NT2/D1 (cell line): ENCODE results near the gene NFIA.

Experiments used
- DNase-seq: peaks from one replicate; pipeline ENCODE4 v3.0.0-alpha.2; 2011; ENCODE audit warnings: low read depth, low spot score
- H3K27me3 ChIP-seq: 2 replicates; pipeline ENCODE4 v1.6.0; 2011; ENCODE audit warnings: mild to moderate bottlenecking; ENCODE audit not compliant: insufficient read length, insufficient read depth
- H3K36me3 ChIP-seq: 2 replicates; pipeline ENCODE4 v1.6.1; 2011; ENCODE audit warnings: mild to moderate bottlenecking, low read length, mixed read lengths; ENCODE audit not compliant: insufficient read depth, insufficient read length
- H3K4me1 ChIP-seq: 2 replicates; pipeline ENCODE4 v1.5.1; 2011; ENCODE audit not compliant: insufficient read depth, insufficient read length
- H3K4me3 ChIP-seq: 2 replicates; pipeline ENCODE4 v1.5.1; 2011; ENCODE audit warnings: low read depth; ENCODE audit not compliant: insufficient read length
- H3K9ac ChIP-seq: 2 replicates; pipeline ENCODE4 v1.6.0; 2011; ENCODE audit warnings: low read depth; ENCODE audit not compliant: insufficient read length
- H3K9me3 ChIP-seq: 2 replicates; pipeline ENCODE4 v1.5.1; 2011; ENCODE audit warnings: mild to moderate bottlenecking, low read length; ENCODE audit not compliant: insufficient read depth
- SUZ12 ChIP-seq: IDR thresholded peaks from 2 replicates; pipeline ENCODE4 v1.6.1; 2011; ENCODE audit not compliant: insufficient read length, insufficient read depth; ENCODE audit errors: extremely low read depth
- YY1 ChIP-seq: IDR thresholded peaks from 2 replicates; pipeline ENCODE4 v1.6.1; 2011; ENCODE audit not compliant: insufficient read length, insufficient read depth
- ZNF274 ChIP-seq: IDR thresholded peaks from 2 replicates; pipeline ENCODE4 v1.6.1; 2011; ENCODE audit warnings: mild to moderate bottlenecking, low read depth, low read length

NFIA gene

DNA sequence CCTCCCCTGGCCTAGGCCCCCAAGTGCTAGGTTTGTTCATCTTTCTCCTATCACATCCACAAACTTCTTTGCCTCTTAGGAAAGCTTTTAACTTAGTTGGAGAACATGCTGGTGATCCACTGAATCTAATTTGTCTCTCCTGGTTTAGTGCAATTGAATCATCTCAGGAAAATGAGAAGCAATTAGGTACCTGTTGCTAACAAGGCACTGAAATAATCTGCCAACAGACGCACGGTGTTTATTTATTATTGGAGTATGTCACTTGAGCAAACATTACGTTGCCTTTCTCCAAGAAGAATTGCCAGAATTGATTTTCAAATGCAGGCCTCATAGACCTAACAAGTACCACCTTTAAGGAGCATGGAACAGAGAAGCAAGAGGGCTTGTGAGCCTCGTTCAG is 309.4 kb downstream of the NFIA start:
- Histone ChIP-seq H3K36me3 (no peaks in the 10 kb centered on the region), H3K4me3 (no peak overlapping the region), H3K4me1 (no peaks in the 10 kb centered on the region), H3K9me3 (peaks cover 26% of the 10 kb centered on the region), H3K9ac (no peak overlapping the region), H3K27me3 (peaks cover 26% of the 10 kb centered on the region)
- TF ChIP-seq ZNF274 (no peak), YY1 (no peak), SUZ12 (no peak)
- DNase-seq: no peak

GRCh38 chr1:61392409-61393242 is 310.3 kb downstream of the NFIA start:
- peaks cover 25% of the 10 kb centered on the region for H3K9me3 ChIP-seq
- TF ChIP-seq ZNF274: no peak
- no peak for TF ChIP-seq YY1
- TF ChIP-seq SUZ12: no peak
- H3K36me3 ChIP-seq: no peaks in the 10 kb centered on the region
- no peaks in the 10 kb centered on the region for H3K4me1 ChIP-seq
- H3K27me3 ChIP-seq: peaks cover 26% of the 10 kb centered on the region
- no peak overlapping the region for H3K4me3 ChIP-seq
- no peak for DNase-seq
- no peak overlapping the region for H3K9ac ChIP-seq

DNA sequence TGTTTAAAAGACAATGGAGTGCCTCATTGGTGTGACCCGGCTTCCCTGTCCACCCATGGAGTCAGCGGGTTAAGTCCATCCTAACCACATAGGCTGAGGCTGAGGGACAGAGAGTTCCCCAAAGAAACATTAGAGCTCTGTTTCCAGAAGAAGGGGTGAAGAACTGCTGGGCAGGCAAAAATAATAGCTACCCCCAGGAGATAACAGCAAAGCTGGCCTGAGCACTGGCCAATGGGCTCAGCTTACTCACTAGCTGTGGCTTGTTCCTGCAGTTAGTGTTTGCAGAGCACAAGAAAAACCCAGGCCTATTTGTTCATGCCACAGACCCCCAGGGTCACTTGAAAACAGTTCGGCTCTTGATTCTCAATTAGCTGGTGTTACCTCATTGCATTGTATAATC is 311.2 kb downstream of the NFIA start:
- H3K9me3 ChIP-seq: peaks cover 15% of the 10 kb centered on the region
- H3K9ac ChIP-seq: no peak overlapping the region
- H3K4me3 ChIP-seq: no peak overlapping the region
- no peaks in the 10 kb centered on the region for H3K36me3 ChIP-seq
- TF ChIP-seq ZNF274 (no peak), SUZ12 (no peak)
- H3K4me1 ChIP-seq: no peaks in the 10 kb centered on the region
- no peak for DNase-seq
- peaks cover 26% of the 10 kb centered on the region for H3K27me3 ChIP-seq

DNA sequence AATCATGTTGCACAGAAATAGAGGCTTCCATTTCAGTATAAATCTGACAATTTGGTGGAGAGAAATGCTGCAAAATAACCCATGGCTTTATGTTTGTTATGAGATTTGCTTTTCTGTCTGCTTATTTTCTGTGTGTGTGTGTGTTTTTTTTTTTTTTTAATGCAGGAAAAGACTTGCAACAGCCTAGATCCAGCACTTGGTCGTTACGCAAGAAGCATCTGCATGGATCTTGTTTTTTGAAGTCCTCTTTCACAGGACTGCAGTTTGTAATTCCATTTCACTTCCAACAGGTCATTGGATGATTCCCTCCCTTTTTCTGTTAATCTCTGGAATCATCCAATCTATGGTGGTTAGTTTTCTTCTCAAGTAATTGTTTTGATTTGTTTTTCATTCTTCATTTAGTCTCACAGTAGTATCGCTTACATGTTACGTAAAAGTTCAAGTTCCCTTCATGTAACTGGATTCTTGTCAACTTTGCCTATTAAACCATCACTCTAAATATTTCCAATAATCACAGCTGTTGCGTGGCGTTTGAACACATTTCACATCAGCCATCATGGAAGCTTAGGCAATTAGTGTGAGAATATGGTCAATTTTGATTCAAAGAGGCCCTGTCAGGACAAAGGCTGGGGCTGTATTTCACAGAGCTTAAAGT is 312.9 kb downstream of the NFIA start:
- Histone ChIP-seq H3K4me3 (no peak overlapping the region), H3K4me1 (no peaks in the 10 kb centered on the region), H3K27me3 (peaks cover 22% of the 10 kb centered on the region), H3K36me3 (no peaks in the 10 kb centered on the region), H3K9me3 (no peaks in the 10 kb centered on the region), H3K9ac (no peak overlapping the region)
- TF ChIP-seq ZNF274 (no peak), YY1 (no peak), SUZ12 (no peak)
- no peak for DNase-seq

DNA sequence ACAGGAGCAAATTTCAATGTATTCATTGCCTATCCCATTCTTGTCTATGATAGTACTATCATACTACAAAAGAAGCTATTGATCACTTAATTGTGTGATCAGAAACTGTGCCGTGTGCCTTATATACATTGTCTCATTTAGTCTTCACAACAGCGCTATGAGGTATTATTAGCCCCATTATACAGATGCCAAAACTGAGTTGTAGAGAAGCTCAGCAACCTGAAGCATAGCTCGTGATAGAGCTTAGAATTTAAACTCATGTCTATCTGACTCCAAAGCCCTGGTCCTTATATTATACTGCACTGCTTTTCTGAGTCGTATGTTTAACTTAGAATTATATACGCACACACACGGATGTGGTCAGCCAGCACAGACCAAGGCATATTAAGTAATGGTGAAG is 315.1 kb downstream of the NFIA start:
- Histone ChIP-seq H3K27me3 (peaks cover 10% of the 10 kb centered on the region), H3K4me3 (no peak overlapping the region), H3K9me3 (no peaks in the 10 kb centered on the region), H3K4me1 (no peaks in the 10 kb centered on the region), H3K9ac (no peak overlapping the region), H3K36me3 (no peaks in the 10 kb centered on the region)
- DNase-seq: no peak
- no peak for TF ChIP-seq ZNF274
- TF ChIP-seq SUZ12: no peak
- TF ChIP-seq YY1: no peak

GRCh38 chr1:61397935-61398334 is 315.6 kb downstream of the NFIA start:
- Histone ChIP-seq H3K36me3 (no peaks in the 10 kb centered on the region), H3K9me3 (no peaks in the 10 kb centered on the region), H3K9ac (no peak overlapping the region), H3K4me3 (no peak overlapping the region), H3K4me1 (no peaks in the 10 kb centered on the region), H3K27me3 (peaks cover 8% of the 10 kb centered on the region)
- TF ChIP-seq SUZ12 (no peak), ZNF274 (no peak), YY1 (no peak)
- DNase-seq: no peak

GRCh38 chr1:61399199-61399598 is 316.8 kb downstream of the NFIA start:
- Histone ChIP-seq H3K36me3 (no peaks in the 10 kb centered on the region), H3K4me3 (no peak overlapping the region), H3K9ac (no peak overlapping the region), H3K4me1 (no peaks in the 10 kb centered on the region), H3K27me3 (no peaks in the 10 kb centered on the region), H3K9me3 (no peaks in the 10 kb centered on the region)
- TF ChIP-seq ZNF274 (no peak), SUZ12 (no peak), YY1 (no peak)
- no peak for DNase-seq
